Testis (tissue), 2 donors: ENCODE measurements around the gene UTP3.

Experiments
- POLR2A ChIP-seq: fragments of 450-650 bp; IDR thresholded peaks from one replicate; pipeline ENCODE4 v1.6.1; 2017; ENCODE audit warnings: antibody characterized with exemption, mild to moderate bottlenecking, moderate library complexity
- TF ChIP-seq, protein P1 (sequence below), 3 experiments: fragments of 450-650 bp in 2 of 3; fragments of 200-600 bp in 1 of 3; sonication (generic) in 1 of 3; IDR thresholded peaks; one replicate each; pipeline ENCODE4 v1.5.1; 2016 to 2019; ENCODE audit warnings: antibody characterized with exemption in 3 of 3, mild to moderate bottlenecking in 2 of 3, moderate library complexity in 1 of 3

- TF ChIP-seq, protein P1, sequence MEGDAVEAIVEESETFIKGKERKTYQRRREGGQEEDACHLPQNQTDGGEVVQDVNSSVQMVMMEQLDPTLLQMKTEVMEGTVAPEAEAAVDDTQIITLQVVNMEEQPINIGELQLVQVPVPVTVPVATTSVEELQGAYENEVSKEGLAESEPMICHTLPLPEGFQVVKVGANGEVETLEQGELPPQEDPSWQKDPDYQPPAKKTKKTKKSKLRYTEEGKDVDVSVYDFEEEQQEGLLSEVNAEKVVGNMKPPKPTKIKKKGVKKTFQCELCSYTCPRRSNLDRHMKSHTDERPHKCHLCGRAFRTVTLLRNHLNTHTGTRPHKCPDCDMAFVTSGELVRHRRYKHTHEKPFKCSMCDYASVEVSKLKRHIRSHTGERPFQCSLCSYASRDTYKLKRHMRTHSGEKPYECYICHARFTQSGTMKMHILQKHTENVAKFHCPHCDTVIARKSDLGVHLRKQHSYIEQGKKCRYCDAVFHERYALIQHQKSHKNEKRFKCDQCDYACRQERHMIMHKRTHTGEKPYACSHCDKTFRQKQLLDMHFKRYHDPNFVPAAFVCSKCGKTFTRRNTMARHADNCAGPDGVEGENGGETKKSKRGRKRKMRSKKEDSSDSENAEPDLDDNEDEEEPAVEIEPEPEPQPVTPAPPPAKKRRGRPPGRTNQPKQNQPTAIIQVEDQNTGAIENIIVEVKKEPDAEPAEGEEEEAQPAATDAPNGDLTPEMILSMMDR (IDR thresholded peaks at IDR 0.05), result no peak
- TF ChIP-seq POLR2A, result no peak
Measured at GRCh38 chr4:70706516-70706915, 18.2 kb downstream of the UTP3 start.
